ENCODE data around the gene PCDHGB4. TPM values are rescaled to one million over a fixed set of nuclear protein-coding genes. Genes with fewer than 3 reads are reported as not detected.
"Not testable (repeated sequence)": the region's sequence is repeated elsewhere in the genome, so short reads cannot be mapped to it uniquely, and the experiment has no call there.

Gene PCDHGB4
- total RNA-seq: 2.8 TPM

DNA sequence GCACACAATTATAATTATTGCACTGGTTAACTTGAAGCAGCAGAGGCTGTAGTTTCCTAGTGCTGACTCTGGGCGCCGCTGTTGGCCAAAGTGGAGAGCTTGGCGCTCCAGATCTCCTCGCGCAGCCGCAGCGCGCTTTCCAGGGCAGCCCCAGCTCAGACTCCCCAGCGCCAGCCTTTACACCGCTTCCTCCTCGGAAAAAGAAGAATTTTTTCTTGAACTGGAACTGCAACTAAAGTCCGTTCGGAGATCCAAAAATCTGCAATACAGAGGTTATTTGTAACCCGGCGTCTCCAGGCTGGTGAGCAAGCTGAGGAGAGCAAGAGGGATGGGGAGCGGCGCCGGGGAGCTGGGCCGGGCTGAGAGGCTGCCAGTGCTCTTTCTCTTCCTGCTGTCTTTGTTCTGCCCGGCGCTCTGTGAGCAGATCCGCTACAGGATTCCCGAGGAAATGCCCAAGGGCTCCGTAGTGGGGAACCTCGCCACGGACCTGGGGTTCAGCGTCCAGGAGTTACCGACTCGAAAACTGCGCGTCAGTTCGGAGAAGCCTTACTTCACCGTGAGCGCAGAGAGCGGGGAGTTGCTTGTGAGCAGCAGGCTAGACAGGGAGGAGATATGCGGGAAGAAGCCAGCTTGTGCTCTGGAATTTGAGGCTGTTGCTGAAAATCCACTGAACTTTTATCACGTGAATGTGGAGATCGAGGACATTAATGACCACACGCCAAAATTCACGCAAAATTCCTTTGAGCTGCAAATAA lies at the start of gene PCDHGB4:
Gene PCDHGB4, plus strand, starts transcription at position 142 of the 755 bp plus-strand sequence. Its CDS starts 187 bp downstream, at position 329.
- ATAC-seq: peak; percentile 47

DNA sequence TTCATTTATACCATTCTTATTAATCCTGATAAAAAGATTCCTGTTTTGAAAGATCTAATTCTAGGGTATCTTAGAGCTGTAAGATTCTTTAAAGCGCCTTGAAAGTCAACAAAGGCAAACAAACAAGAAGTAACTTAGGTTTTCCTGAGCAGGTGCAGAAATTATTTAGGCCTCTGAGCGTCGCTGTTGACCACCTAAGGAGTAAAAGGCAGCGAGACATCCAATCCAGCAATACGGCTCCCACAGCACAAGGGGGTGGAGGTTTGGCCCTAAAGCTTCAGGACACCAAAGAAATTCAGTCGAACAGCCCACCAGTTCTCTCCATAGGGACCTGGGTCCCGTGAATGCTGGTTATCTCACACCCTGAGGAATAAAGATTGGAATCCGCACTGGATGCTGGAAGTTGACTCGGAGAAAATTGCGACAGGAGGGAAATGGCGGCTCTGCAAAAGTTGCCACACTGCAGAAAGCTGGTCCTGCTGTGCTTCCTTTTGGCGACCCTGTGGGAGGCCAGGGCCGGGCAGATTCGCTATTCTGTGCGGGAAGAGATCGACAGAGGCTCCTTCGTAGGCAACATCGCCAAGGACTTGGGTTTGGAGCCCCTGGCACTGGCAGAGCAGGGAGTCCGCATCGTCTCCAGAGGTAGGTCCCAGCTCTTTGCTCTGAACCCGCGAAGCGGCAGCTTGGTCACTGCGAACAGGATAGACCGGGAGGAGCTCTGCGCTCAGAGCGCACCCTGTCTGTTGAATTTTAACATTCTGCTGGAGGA lies 48.8 kb upstream of the PCDHGB4 start, which contains the start of gene PCDHGA2:
Gene PCDHGA2, plus strand, starts transcription at position 223 of the 769 bp plus-strand sequence.
- no peak for ATAC-seq

DNA sequence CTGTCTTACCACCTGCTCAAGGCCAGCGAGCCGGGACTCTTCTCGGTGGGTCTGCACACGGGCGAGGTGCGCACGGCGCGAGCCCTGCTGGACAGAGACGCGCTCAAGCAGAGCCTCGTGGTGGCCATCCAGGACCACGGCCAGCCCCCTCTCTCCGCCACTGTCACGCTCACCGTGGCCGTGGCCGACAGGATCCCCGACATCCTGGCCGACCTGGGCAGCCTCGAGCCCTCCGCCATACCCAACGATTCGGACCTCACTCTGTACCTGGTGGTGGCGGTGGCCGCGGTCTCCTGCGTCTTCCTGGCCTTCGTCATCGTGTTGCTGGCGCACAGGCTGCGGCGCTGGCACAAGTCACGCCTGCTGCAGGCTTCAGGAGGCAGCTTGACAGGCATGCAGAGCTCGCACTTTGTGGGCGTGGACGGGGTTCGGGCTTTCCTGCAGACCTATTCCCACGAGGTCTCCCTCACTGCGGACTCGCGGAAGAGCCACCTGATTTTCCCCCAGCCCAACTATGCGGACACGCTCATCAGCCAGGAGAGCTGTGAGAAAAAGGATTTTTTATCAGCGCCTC lies 46.6 kb upstream of the PCDHGB4 start:
- not testable (repeated sequence) for ATAC-seq

DNA sequence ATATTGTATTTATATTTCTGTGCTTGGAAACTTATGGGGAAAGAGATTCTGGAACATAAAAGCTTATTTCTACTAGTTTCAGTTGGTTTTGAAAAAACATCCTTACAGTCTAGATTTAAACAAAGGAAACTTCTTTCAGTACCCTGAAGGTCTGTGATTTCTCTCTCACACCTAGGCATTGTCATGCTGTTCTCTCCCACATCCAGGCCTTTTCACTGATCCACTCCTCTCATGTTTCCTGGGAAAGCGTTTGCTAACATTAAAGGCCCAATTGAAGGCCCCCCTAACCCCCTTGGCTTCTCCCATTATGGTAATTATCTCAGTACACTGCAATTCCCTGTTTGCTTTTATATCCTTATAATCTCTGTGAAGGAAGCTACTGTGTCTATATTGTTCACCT lies 44.7 kb upstream of the PCDHGB4 start:
- no peak for ATAC-seq

DNA sequence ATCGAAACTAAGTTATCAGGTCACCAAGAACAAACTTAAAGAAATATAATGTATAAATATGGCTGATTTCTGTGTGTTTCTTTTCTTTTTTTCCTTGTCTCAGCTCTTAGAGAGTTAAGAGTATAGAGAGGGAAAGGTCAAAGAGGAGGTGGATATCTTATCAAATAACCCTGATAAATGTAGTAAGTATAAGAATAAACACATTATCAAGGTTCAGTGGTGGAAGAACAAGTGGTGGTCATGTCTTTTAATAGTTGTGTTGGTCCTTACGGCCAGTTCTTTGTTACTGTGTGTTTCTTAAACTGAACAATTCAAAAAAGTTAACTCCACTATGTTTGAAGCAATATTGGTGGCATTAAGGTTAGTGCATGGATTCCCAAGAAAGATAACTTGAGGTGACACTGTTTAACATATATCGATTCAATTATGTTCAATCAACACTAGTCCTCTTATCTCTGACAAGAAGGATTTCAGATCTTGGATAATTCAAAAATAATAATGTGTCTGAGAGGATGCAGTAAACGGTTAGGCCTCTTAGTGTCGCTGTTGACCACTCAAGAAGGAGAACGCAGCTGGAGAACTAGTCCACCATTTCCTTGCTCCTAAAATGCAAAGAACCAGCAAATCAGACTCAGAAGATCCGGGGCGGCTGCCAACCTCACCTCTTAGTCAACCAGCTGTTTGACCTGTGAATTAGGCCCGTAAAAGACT lies 44.1 kb upstream of the PCDHGB4 start, which contains the start of gene PCDHGA3:
Gene PCDHGA3, plus strand, starts transcription at position 588 of the 711 bp plus-strand sequence. CDS start 205 bp downstream, outside the sequence.
- ATAC-seq: no peak

DNA sequence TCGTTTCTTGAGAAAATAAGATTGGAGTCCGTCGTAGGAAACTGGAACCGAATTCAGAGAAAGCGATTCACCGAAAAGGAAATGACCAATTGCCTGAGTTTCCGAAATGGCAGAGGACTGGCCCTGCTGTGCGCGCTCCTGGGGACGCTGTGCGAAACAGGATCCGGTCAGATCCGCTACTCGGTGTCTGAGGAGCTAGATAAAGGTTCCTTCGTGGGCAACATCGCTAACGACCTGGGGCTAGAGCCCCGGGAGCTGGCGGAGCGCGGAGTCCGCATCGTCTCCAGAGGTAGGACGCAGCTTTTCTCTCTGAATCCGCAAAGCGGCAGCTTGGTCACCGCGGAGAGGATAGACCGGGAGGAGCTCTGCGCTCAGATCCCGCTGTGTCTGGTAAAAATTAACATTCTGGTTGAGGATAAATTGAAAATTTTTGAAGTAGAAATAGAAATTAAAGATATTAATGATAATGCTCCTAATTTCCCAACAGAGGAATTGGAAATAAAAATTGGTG lies 43.5 kb upstream of the PCDHGB4 start:
- ATAC-seq: no peak

DNA sequence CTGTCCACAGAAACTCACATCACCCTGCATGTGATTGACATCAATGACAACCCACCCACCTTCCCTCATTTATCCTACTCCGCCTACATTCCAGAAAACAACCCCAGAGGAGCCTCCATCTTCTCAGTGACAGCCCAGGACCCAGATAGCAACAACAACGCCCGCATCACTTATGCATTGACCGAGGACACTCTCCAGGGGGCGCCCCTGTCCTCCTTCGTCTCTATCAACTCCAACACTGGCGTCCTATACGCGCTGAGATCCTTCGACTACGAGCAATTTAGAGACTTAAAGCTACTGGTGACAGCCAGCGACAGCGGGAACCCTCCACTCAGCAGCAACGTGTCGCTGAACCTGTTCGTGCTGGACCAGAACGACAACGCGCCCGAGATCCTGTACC lies 42.2 kb upstream of the PCDHGB4 start:
- ATAC-seq: no peak

DNA sequence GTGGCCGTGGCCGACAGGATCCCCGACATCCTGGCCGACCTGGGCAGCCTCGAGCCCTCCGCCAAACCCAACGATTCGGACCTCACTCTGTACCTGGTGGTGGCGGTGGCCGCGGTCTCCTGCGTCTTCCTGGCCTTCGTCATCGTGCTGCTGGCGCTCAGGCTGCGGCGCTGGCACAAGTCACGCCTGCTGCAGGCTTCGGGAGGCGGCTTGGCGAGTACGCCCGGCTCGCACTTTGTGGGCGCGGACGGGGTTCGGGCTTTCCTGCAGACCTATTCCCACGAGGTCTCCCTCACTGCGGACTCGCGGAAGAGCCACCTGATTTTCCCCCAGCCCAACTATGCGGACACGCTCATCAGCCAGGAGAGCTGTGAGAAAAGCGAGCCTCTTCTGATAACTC lies 41.5 kb upstream of the PCDHGB4 start:
- ATAC-seq: not testable (repeated sequence)

DNA sequence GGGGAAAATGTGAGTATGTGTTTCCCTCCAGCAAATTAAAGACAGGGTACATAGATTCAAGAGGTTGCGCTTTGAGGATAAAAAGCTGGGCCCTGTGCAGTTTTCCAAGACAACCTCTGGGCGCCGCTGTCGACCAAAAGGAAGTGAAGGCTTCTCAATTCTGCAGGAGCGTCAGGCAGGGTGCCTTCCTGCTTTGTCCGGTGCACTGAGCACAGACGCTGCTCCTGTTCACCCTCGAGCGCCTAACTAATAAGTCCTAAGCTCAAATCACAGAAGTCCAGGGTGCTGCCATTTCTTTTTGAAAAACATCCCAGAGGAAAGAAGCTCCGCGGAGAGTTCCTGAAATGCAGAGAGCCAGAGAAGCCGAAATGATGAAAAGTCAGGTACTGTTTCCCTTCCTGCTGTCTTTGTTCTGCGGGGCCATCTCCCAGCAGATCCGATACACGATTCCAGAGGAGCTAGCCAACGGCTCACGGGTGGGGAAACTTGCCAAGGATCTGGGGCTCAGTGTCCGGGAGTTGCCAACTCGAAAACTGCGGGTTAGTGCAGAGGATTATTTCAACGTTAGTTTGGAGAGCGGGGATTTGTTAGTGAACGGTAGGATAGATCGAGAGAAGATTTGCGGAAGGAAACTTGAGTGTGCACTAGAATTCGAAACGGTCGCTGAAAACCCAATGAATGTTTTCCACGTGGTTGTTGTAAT lies 37.4 kb upstream of the PCDHGB4 start, which contains the start of gene PCDHGB1:
Gene PCDHGB1, plus strand, starts transcription at position 183 of the 703 bp plus-strand sequence. Its CDS starts 162 bp downstream, at position 345.
- ATAC-seq: no peak

DNA sequence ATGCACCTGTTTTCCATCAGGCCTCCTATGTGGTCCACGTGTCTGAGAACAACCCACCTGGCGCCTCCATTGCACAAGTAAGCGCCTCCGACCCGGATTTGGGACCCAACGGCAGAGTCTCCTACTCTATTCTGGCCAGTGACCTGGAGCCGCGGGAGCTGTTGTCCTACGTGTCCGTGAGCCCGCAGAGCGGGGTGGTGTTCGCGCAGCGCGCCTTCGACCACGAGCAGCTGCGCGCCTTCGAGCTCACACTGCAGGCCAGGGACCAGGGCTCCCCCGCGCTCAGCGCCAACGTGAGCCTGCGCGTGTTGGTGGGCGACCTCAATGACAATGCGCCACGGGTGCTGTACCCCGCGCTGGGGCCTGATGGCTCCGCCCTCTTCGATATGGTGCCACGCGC lies 35.9 kb upstream of the PCDHGB4 start:
- no peak for ATAC-seq

DNA sequence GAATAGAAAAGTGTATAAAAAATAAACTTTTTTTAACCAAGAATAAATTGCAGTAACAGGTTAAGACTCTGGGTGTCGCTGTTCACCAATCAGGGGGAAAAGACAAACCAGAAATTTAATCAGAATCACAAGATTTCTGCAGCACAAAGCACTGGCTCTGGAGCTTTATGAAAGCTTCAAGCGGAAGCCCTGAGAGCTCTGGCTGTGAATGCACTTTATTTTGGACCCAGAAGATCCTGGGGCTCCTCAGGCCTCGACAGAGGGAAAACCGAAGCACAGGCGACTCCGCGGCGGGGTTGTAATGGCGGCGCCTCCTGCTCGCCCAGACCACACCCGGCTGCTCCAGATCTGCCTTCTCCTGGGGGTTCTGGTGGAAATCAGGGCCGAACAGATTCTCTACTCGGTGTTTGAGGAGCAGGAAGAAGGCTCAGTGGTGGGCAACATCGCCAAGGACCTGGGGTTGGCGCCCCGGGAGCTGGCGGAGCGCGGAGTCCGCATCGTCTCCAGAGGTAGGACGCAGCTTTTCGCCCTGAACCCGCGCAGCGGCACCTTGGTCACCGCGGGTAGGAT lies 32.5 kb upstream of the PCDHGB4 start, which contains the start of gene PCDHGA4:
Gene PCDHGA4, plus strand, starts transcription at position 122 of the 570 bp plus-strand sequence. Its CDS starts 87 bp downstream, at position 209.
- ATAC-seq: no peak

DNA sequence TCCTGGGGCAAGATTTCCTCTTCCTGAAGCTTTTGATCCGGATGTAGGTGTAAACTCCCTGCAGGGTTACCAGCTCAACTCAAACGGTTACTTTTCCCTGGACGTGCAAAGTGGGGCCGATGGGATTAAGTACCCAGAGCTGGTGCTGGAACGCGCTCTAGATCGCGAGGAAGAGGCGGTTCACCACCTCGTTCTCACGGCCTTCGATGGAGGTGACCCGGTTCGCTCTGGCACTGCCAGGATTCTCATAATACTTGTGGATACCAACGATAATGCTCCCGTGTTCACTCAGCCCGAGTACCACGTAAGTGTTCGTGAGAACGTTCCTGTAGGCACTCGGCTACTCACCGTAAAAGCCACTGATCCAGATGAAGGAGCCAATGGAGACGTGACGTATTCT lies 31.9 kb upstream of the PCDHGB4 start:
- ATAC-seq: no peak

DNA sequence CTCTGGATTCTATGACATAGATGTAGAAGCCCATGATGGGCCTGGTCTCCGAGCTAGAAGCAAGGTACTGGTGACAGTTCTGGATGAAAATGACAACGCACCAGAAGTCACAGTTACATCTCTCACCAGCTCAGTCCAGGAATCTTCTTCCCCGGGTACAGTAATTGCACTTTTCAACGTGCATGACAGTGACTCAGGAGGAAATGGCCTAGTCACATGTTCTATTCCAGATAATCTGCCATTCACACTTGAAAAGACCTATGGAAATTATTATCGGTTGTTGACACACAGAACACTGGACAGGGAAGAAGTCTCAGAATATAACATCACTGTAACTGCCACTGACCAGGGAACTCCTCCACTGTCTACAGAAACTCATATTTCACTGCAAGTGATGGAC lies 31.4 kb upstream of the PCDHGB4 start:
- ATAC-seq: no peak

DNA sequence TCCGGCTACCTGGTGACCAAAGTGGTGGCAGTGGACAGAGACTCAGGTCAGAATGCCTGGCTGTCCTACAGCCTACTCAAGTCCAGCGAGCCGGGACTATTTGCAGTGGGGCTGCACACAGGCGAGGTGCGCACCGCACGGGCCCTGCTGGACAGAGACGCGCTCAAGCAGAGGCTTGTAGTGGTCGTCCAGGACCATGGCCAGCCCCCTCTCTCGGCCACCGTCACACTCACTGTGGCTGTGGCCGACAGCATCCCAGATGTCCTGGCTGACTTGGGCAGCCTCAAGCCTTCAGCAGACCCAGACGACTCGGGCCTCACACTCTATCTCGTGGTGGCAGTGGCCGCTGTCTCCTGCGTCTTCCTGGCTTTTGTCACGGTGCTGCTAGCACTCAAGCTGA lies 30.5 kb upstream of the PCDHGB4 start:
- ATAC-seq: no peak

DNA sequence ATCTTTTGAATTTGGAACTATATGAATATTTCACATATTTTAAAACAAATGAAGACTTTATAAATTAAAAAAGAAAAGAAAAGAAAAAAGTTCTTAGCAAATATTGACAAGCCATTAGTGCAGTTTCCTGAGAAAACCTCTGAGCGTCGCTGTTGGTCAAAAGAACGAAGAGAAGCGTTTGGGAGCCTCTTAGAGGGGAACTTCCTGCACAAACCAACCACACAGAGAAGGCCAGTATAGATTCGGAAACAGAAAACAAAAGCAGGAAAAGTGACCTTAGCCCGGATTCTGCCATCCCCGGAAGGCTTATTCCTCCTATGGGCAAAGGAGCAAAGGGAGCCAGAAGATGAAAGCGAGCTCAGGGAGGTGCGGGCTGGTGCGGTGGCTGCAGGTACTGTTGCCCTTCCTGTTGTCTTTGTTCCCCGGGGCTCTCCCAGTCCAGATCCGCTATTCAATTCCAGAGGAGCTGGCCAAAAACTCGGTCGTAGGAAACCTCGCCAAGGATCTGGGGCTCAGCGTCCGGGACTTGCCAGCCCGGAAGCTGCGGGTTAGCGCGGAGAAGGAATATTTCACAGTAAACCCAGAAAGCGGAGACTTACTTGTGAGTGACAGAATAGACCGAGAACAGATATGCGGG lies 27.6 kb upstream of the PCDHGB4 start, which contains the start of gene PCDHGB2:
Gene PCDHGB2, plus strand, starts transcription at position 205 of the 637 bp plus-strand sequence. Its CDS starts 142 bp downstream, at position 347.
- ATAC-seq: no peak

DNA sequence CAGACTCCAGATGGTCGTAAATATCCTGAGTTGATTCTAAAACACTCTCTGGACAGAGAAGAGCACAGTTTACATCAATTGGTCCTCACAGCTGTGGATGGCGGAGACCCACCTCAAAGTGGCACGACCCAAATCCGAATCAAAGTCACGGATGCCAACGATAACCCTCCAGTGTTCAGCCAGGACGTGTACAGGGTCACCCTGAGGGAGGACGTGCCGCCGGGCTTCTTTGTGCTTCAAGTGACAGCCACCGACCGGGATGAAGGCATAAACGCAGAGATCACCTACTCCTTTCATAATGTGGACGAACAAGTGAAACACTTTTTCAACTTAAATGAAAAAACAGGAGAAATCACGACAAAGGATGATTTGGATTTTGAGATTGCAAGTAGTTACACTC lies 26.8 kb upstream of the PCDHGB4 start:
- no peak for ATAC-seq

DNA sequence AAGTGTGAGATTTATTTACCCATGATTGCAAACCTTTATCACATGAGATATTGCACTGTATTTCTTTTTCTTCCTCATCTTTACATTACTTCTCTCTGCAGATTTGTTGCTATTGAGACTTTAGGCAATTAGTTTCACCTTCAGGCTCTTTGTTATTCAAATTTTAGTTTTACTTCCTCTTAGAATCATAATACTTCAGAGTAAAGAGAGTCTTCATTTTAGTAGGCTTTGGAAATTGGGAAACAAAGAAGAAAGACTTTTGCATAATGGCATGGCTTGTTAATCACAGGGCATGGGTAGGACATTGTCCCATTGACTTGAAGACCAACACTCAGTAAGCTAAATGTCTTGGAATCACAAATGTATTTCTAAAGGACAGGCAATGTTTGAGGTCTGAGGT lies 24.8 kb upstream of the PCDHGB4 start:
- ATAC-seq: no peak

DNA sequence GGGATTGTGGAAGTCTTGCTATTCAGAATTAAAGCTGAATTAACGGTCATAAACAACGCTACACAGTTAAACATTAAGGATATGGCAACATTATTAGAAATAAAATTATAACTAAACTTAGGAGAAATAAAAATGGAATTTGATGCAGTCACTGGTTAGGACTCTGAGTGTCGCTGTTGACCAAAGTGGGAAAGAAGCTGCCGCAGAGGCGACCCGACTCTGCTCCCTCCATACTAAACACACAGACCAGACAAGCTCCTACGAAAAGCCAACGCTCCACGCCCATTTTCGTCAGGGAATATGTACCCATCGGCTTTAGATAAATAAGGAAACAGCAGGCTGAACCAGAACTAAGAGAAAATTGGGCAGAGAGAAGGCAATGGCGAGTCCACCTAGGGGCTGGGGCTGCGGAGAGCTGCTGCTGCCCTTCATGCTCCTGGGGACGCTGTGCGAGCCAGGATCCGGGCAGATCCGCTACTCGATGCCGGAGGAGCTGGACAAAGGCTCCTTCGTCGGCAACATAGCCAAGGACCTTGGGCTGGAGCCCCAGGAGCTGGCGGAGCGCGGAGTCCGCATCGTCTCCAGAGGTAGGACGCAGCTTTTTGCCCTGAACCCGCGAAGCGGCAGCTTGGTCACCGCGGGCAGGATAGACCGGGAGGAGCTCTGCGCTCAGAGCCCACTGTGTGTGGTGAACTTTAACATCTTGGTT lies 23.4 kb upstream of the PCDHGB4 start, which contains the start of gene PCDHGA5:
Gene PCDHGA5, plus strand, starts transcription at position 211 of the 709 bp plus-strand sequence. Its CDS starts 169 bp downstream, at position 380.
- no peak for ATAC-seq
